Occipital lobe (tissue), 2 donors: ENCODE data around the gene LEPR. TPM values are rescaled to one million over a fixed set of nuclear protein-coding genes. Genes with fewer than 3 reads are reported as not detected.

Source experiments
- small RNA-seq: library from RNA; depleted of rRNA; stranded (forward); fragments of <200 nt; gene quantifications from one replicate; pipeline ENCODE3, GENCODE V24; 2014
- total RNA-seq: library from RNA; depleted of rRNA; stranded (reverse); fragments of >200 nt; gene quantifications from one replicate; pipeline ENCODE4 v1.2.3, GENCODE V29; 2014

LEPR gene
- total RNA-seq, 1 donor from 2014 or later: 12.8 TPM

Small RNA genes within 50 kb of the gene (small RNA-seq; reads per million reads assigned to genes)
- gene RNU2-15P: not detected

Other genes starting within 250 kb of the LEPR start
- gene DNAJC6, start 111.1 kb upstream of the LEPR start, total RNA-seq: 104 TPM
- gene LEPROT, start within 50 bp of the LEPR start, total RNA-seq: 35.2 TPM